Glutamatergic neuron (in vitro differentiated cells): ENCODE measurements around the gene OLA1. TPM values are rescaled to one million over a fixed set of nuclear protein-coding genes. Genes with fewer than 3 reads are reported as not detected.
A peak's percentile ranks its signal among the peaks of the same experiment; 100 is the strongest.

Experiments
- DNase-seq: peaks from one replicate; pipeline ENCODE4 v3.0.0; 2022
- H3K27ac Mint-ChIP-seq: one replicate; pipeline ENCODE4 v1.8.0; 2020; ENCODE audit warnings: mild to moderate bottlenecking, mixed read lengths, inconsistent platforms; ENCODE audit not compliant: unreplicated experiment
- H3K27me3 Mint-ChIP-seq: one replicate; pipeline ENCODE4 v1.8.0; 2020; ENCODE audit warnings: mild to moderate bottlenecking, moderate library complexity, mixed read lengths, inconsistent platforms; ENCODE audit not compliant: unreplicated experiment
- H3K36me3 Mint-ChIP-seq: one replicate; pipeline ENCODE4 v1.8.0; 2020; ENCODE audit warnings: mild to moderate bottlenecking, mixed read lengths, inconsistent platforms; ENCODE audit not compliant: unreplicated experiment
- H3K4me1 Mint-ChIP-seq: one replicate; pipeline ENCODE4 v1.8.0; 2020; ENCODE audit warnings: mild to moderate bottlenecking, low read depth, mixed read lengths, inconsistent platforms; ENCODE audit not compliant: unreplicated experiment
- H3K4me3 Mint-ChIP-seq: one replicate; pipeline ENCODE4 v1.8.0; 2020; ENCODE audit warnings: mild to moderate bottlenecking, mixed read lengths, inconsistent platforms; ENCODE audit not compliant: unreplicated experiment
- H3K9me3 Mint-ChIP-seq: one replicate; pipeline ENCODE4 v1.8.0; 2020; ENCODE audit warnings: mild to moderate bottlenecking, moderate library complexity, mixed read lengths, inconsistent platforms; ENCODE audit not compliant: unreplicated experiment
- CTCF ChIP-seq: fragments of 200-600 bp; sonication (generic); IDR thresholded peaks from one replicate; pipeline ENCODE4 v1.5.0; 2021; ENCODE audit not compliant: partially characterized antibody, unreplicated experiment
- total RNA-seq: library from RNA; stranded (reverse); fragmentation: NEBNext Ultra II Directional; extraction: Animal tissue kit (Norgen Biotek cat#: 25700); gene quantifications from one replicate; pipeline ENCODE4 v1.2.1, GENCODE V29; 2021; ENCODE audit not compliant: unreplicated experiment

OLA1 gene
- total RNA-seq, 1 donor from 2014 or later: 96.2 TPM

GRCh38 chr2:174054926-174055325 lies 193.4 kb downstream of the OLA1 start:
- no peak for DNase-seq
- H3K27me3 Mint-ChIP-seq: peaks cover 4% of the 10 kb centered on the region
- H3K4me3 Mint-ChIP-seq: no peak overlapping the region
- peaks cover 12% of the 10 kb centered on the region for H3K4me1 Mint-ChIP-seq
- no peak for TF ChIP-seq CTCF
- H3K36me3 Mint-ChIP-seq: peaks cover 20% of the 10 kb centered on the region
- H3K27ac Mint-ChIP-seq: no peak overlapping the region
- H3K9me3 Mint-ChIP-seq: peaks cover 2% of the 10 kb centered on the region

- no peak for DNase-seq
Measured at GRCh38 chr2:174053355-174054151, 194.8 kb downstream of the OLA1 start.

GRCh38 chr2:174052584-174052976 lies 195.8 kb downstream of the OLA1 start:
- Mint-ChIP-seq H3K9me3 (no peaks in the 10 kb centered on the region), H3K4me1 (peaks cover 12% of the 10 kb centered on the region), H3K27me3 (no peaks in the 10 kb centered on the region), H3K4me3 (no peak overlapping the region), H3K27ac (peak overlapping the region; percentile 28), H3K36me3 (peaks cover 6% of the 10 kb centered on the region)
- no peak for DNase-seq
- no peak for TF ChIP-seq CTCF

More at GRCh38 chr2:174053355-174054151, 194.8 kb downstream of the OLA1 start:
- no peaks in the 10 kb centered on the region for H3K9me3 Mint-ChIP-seq
- no peak overlapping the region for H3K27ac Mint-ChIP-seq
- TF ChIP-seq CTCF: no peak
- no peak overlapping the region for H3K4me3 Mint-ChIP-seq
- H3K27me3 Mint-ChIP-seq: no peaks in the 10 kb centered on the region
- peaks cover 12% of the 10 kb centered on the region for H3K4me1 Mint-ChIP-seq
- peaks cover 11% of the 10 kb centered on the region for H3K36me3 Mint-ChIP-seq

GRCh38 chr2:174051741-174052583 lies 196.4 kb downstream of the OLA1 start:
- H3K27ac Mint-ChIP-seq: peak overlapping the region; percentile 28
- H3K27me3 Mint-ChIP-seq: no peaks in the 10 kb centered on the region
- H3K4me3 Mint-ChIP-seq: no peak overlapping the region
- H3K4me1 Mint-ChIP-seq: peaks cover 12% of the 10 kb centered on the region
- TF ChIP-seq CTCF: no peak
- no peaks in the 10 kb centered on the region for H3K9me3 Mint-ChIP-seq
- peaks cover 6% of the 10 kb centered on the region for H3K36me3 Mint-ChIP-seq
- no peak for DNase-seq
